Smooth muscle cell (in vitro differentiated cells): ENCODE data around the gene POMT1. TPM values are rescaled to one million over a fixed set of nuclear protein-coding genes. Genes with fewer than 3 reads are reported as not detected.
"Not testable (repeated sequence)": the region's sequence is repeated elsewhere in the genome, so short reads cannot be mapped to it uniquely, and the experiment has no call there.

Experiments used
- DNase-seq: peaks from one replicate; lab custom pipeline; 2025; ENCODE audit not compliant: unreplicated experiment; lab: John Stamatoyannopoulos, UW
- H2AFZ ChIP-seq: fragments of 200-600 bp; sonication (generic); 2 replicates; pipeline ENCODE4 v1.6.0; 2016; ENCODE audit warnings: antibody characterized with exemption, low read depth, mild to moderate bottlenecking
- H3F3A ChIP-seq: fragments of 200-600 bp; sonication (generic); 2 replicates; pipeline ENCODE4 v1.6.0; 2017; ENCODE audit warnings: antibody characterized with exemption, low read depth
- H3K27ac ChIP-seq: fragments of 200-600 bp; sonication (generic); 2 replicates; pipeline ENCODE4 v1.5.1; 2016; ENCODE audit warnings: low read depth, mild to moderate bottlenecking
- H3K27me3 ChIP-seq: fragments of 200-600 bp; sonication (generic); 2 replicates; pipeline ENCODE4 v1.6.1; 2016; ENCODE audit warnings: low read depth, mild to moderate bottlenecking
- H3K36me3 ChIP-seq: fragments of 200-600 bp; sonication (generic); 2 replicates; pipeline ENCODE4 v1.5.1; 2016; ENCODE audit warnings: low read depth
- H3K4me1 ChIP-seq: fragments of 200-600 bp; sonication (generic); 2 replicates; pipeline ENCODE4 v1.5.1; 2016; ENCODE audit warnings: low read depth
- H3K4me2 ChIP-seq: fragments of 200-600 bp; sonication (generic); 2 replicates; pipeline ENCODE4 v1.6.0; 2016; ENCODE audit warnings: mild to moderate bottlenecking
- H3K4me3 ChIP-seq: fragments of 200-600 bp; sonication (generic); 2 replicates; pipeline ENCODE4 v1.5.1; 2016; ENCODE audit warnings: mild to moderate bottlenecking
- H3K79me2 ChIP-seq: fragments of 200-600 bp; sonication (generic); 2 replicates; pipeline ENCODE4 v1.6.0; 2016; ENCODE audit warnings: low read depth, mild to moderate bottlenecking
- H3K9ac ChIP-seq: fragments of 200-600 bp; sonication (generic); 2 replicates; pipeline ENCODE4 v1.6.0; 2016; ENCODE audit warnings: low read depth
- H3K9me3 ChIP-seq: fragments of 200-600 bp; sonication (generic); replicated peaks from 2 replicates; pipeline ENCODE4 v1.5.1; 2016; ENCODE audit warnings: low read depth
- H4K20me1 ChIP-seq: fragments of 200-600 bp; sonication (generic); 2 replicates; pipeline ENCODE4 v1.6.0; 2016; ENCODE audit warnings: low read depth
- WGBS: methylation state at CpG from one replicate; pipeline ENCODE4 v1.1.7; 2016; ENCODE audit warnings: low lambda C conversion rate; 5-methylcytosine and 5-hydroxymethylcytosine counted together
- polyA plus RNA-seq: library from polyadenylated mRNA; unstranded; fragments of >200 nt; fragmentation: Nextera tagmentation; extraction: Ambion mirVana; gene quantifications from 2 replicates; pipeline ENCODE4 v1.2.1, GENCODE V29; 2016
- total RNA-seq: library from RNA; depleted of rRNA; stranded (reverse); fragments of >200 nt; gene quantifications from 2 replicates; pipeline ENCODE4 v1.2.3, GENCODE V29; 2014
- TF ChIP-seq, protein P1 (sequence below): fragments of 200-600 bp; sonication (generic); IDR thresholded peaks from 2 replicates; pipeline ENCODE4 v1.5.1; 2017; ENCODE audit warnings: borderline replicate concordance, mild to moderate bottlenecking, antibody characterized with exemption; ENCODE audit not compliant: insufficient read depth, poor library complexity, severe bottlenecking

Gene POMT1
- total and polyA plus RNA-seq, 2 experiments from 2014 or later: 11.8 to 15.2 TPM

DNA sequence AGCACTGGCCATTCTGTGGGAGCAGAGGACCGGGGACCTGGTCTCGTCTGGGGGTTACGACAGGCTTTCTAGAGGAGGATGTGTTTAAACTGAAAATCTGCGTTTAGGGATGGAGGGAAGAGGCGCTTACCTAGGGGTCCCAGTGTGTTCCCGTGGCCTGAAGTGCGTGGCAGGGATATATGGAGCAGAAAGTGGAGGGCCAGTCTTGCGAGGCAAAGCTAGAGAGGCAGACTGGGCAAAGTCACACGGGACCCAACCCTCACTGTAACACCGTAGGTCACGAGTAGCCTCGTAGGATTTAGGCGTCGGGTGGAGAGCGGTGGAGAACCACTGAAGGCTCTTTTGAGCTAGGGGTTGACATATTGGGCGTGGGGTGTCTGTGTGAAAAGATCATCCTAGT is 32.8 kb upstream of the POMT1 start:
- Histone ChIP-seq H3K4me3 (no peak overlapping the region), H3F3A (no peaks in the 10 kb centered on the region), H3K4me2 (no peak overlapping the region), H3K36me3 (peaks cover 30% of the 10 kb centered on the region), H3K27me3 (no peaks in the 10 kb centered on the region), H3K9ac (no peak overlapping the region), H4K20me1 (peaks cover 94% of the 10 kb centered on the region), H3K4me1 (no peaks in the 10 kb centered on the region), H3K27ac (no peak overlapping the region), H3K9me3 (no peaks in the 10 kb centered on the region), H2AFZ (no peak overlapping the region), H3K79me2 (peaks cover 51% of the 10 kb centered on the region)
- DNase-seq: no peak
- 98% methylated on average over 16 of the region's 16 CpGs for WGBS
- TF ChIP-seq, protein P1, sequence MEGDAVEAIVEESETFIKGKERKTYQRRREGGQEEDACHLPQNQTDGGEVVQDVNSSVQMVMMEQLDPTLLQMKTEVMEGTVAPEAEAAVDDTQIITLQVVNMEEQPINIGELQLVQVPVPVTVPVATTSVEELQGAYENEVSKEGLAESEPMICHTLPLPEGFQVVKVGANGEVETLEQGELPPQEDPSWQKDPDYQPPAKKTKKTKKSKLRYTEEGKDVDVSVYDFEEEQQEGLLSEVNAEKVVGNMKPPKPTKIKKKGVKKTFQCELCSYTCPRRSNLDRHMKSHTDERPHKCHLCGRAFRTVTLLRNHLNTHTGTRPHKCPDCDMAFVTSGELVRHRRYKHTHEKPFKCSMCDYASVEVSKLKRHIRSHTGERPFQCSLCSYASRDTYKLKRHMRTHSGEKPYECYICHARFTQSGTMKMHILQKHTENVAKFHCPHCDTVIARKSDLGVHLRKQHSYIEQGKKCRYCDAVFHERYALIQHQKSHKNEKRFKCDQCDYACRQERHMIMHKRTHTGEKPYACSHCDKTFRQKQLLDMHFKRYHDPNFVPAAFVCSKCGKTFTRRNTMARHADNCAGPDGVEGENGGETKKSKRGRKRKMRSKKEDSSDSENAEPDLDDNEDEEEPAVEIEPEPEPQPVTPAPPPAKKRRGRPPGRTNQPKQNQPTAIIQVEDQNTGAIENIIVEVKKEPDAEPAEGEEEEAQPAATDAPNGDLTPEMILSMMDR: no peak

DNA sequence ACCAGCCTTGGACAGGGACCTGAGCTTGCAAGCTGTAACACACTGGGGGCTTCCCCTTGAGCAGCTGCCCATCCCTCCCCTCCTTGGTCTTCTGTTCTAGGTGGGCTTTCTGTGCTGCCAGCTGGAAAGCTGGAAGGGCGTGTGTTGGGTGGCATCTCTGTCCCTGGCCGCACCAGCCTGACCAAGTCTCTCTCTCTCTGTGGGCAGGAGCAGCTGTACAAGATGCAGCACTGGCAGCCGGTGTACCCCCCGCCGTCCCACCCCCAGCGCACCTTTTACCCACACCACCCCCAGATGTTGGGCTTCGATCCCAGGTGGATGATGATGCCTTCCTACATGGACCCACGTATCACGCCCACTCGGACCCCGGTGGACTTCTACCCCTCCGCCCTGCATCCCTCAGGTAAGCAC is 32.1 kb upstream of the POMT1 start:
- no peak overlapping the region for H3K9ac ChIP-seq
- no peak overlapping the region for H2AFZ ChIP-seq
- H3K36me3 ChIP-seq: peaks cover 30% of the 10 kb centered on the region
- H3K9me3 ChIP-seq: no peaks in the 10 kb centered on the region
- H3F3A ChIP-seq: no peaks in the 10 kb centered on the region
- H3K4me1 ChIP-seq: no peaks in the 10 kb centered on the region
- no peak overlapping the region for H3K4me2 ChIP-seq
- no peak overlapping the region for H3K4me3 ChIP-seq
- WGBS: 99% methylated on average over 12 of the region's 12 CpGs
- peaks cover 51% of the 10 kb centered on the region for H3K79me2 ChIP-seq
- peaks cover 94% of the 10 kb centered on the region for H4K20me1 ChIP-seq
- TF ChIP-seq, protein P1: no peak
- DNase-seq: no peak
- H3K27ac ChIP-seq: no peak overlapping the region
- no peaks in the 10 kb centered on the region for H3K27me3 ChIP-seq

DNA sequence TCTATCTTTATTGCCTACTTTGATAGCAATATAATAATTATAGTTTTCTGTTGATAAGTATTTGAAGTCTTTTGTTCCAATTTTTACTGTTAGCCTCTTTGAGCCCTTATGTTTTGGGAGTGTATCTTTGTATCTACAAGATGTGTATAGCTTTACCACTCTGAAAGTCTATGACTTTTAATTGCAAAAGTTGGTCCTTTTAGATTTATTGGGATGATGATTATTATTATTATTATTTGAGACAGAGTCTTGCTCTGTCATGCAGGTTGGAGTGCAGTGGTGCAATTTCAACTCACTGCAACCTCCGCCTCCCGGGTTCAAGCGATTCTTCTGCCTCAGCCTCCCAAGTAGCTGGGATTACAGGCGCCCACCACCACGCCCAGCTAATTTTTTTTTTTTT is 30.6 kb upstream of the POMT1 start:
- H2AFZ ChIP-seq, H3K27me3 ChIP-seq, H3K4me1 ChIP-seq, H3K4me3 ChIP-seq, H3K4me2 ChIP-seq, H3K9ac ChIP-seq, H3K9me3 ChIP-seq, H3F3A ChIP-seq, H3K27ac ChIP-seq, DNase-seq: not testable (repeated sequence)
- peaks cover 30% of the 10 kb centered on the region for H3K36me3 ChIP-seq
- H3K79me2 ChIP-seq: peaks cover 48% of the 10 kb centered on the region
- WGBS: 99% methylated on average over 5 of the region's 5 CpGs
- peaks cover 96% of the 10 kb centered on the region for H4K20me1 ChIP-seq

DNA sequence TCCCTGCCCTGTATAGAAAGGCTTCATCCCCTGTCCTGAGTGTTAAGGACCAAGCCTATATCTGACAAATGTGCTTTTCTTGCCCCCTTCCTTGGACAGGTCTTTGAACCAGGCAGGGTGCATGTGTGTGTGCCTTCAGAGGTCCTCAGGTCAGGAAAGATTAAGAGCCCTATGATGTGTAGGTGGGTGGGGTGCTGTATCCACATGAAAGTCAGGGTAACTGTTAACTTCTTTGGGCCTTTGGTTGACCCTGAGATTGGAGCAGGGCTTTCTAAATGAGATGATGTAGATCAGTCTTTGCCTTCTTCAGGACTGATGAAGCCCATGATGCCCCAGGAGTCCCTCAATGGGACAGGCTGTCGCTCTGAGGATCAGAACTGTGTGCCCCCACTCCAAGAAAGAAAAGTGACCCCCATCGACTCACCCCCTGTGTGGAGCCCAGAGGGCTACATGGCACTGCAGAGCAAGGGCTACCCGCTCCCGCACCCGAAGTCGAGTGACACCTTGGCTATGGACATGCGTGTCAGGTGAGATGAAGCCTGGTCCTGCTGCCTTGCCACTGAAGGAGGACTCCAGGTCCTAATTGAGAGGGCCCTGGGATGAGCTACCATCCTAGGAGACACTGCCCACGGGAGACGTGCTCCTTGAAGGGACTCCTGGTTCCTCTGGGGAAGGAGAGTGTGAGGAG is 29.4 kb upstream of the POMT1 start:
- 96% methylated on average over 9 of the region's 9 CpGs for WGBS
- no peak for DNase-seq
- peaks cover 96% of the 10 kb centered on the region for H4K20me1 ChIP-seq
- no peaks in the 10 kb centered on the region for H3K9me3 ChIP-seq
- no peaks in the 10 kb centered on the region for H3K4me1 ChIP-seq
- H3K36me3 ChIP-seq: peaks cover 22% of the 10 kb centered on the region
- H3K79me2 ChIP-seq: peaks cover 44% of the 10 kb centered on the region
- no peak overlapping the region for H3K4me2 ChIP-seq
- H3K27ac ChIP-seq: no peak overlapping the region
- no peak overlapping the region for H2AFZ ChIP-seq
- no peak overlapping the region for H3K4me3 ChIP-seq
- H3F3A ChIP-seq: no peaks in the 10 kb centered on the region
- TF ChIP-seq, protein P1: no peak
- H3K9ac ChIP-seq: no peak overlapping the region
- H3K27me3 ChIP-seq: no peaks in the 10 kb centered on the region
